Neural crest cell (in vitro differentiated cells): ENCODE results near the gene COQ2. TPM values are rescaled to one million over a fixed set of nuclear protein-coding genes. Genes with fewer than 3 reads are reported as not detected.

Experiments
- DNase-seq: peaks from one replicate; pipeline ENCODE4 v3.0.0; 2021; ENCODE audit warnings: low read depth, mixed read lengths, low spot score
- H3K27ac Mint-ChIP-seq: one replicate; pipeline ENCODE4 v1.8.0; 2021; ENCODE audit warnings: mild to moderate bottlenecking, mixed read lengths; ENCODE audit not compliant: unreplicated experiment
- H3K27me3 Mint-ChIP-seq: 2 replicates; pipeline ENCODE4 v1.8.0; 2021; ENCODE audit warnings: low read depth, mild to moderate bottlenecking, mixed read lengths
- H3K36me3 Mint-ChIP-seq: 2 replicates; pipeline ENCODE4 v1.8.0; 2021; ENCODE audit warnings: low read depth, mild to moderate bottlenecking, mixed read lengths
- H3K4me1 Mint-ChIP-seq: 2 replicates; pipeline ENCODE4 v1.8.0; 2021; ENCODE audit warnings: mixed read lengths
- H3K4me3 Mint-ChIP-seq: one replicate; pipeline ENCODE4 v1.8.0; 2021; ENCODE audit warnings: mild to moderate bottlenecking, mixed read lengths
- H3K9me3 Mint-ChIP-seq: 2 replicates; pipeline ENCODE4 v1.8.0; 2021; ENCODE audit warnings: mixed read lengths
- CTCF ChIP-seq: fragments of 200-600 bp; sonication (generic); conservative IDR thresholded peaks from 2 replicates; pipeline ENCODE4 v1.5.0; 2021; ENCODE audit warnings: antibody characterized with exemption, mild to moderate bottlenecking
- total RNA-seq: library from RNA; stranded (reverse); gene quantifications from 2 replicates; pipeline ENCODE4 v1.2.1, GENCODE V29; 2021

Gene COQ2
- total RNA-seq, 1 donor from 2014 or later, result 21.9 TPM

GRCh38 chr4:83323136-83323535 lies 38.5 kb upstream of the COQ2 start:
- TF ChIP-seq CTCF, result no peak
- no peak overlapping the region for H3K27ac Mint-ChIP-seq
- H3K27me3 Mint-ChIP-seq, result peaks cover 18% of the 10 kb centered on the region
- no peaks in the 10 kb centered on the region for H3K36me3 Mint-ChIP-seq
- no peaks in the 10 kb centered on the region for H3K4me1 Mint-ChIP-seq
- no peaks in the 10 kb centered on the region for H3K9me3 Mint-ChIP-seq
- no peak overlapping the region for H3K4me3 Mint-ChIP-seq
- no peak for DNase-seq

- Mint-ChIP-seq H3K4me1 (no peaks in the 10 kb centered on the region), H3K27ac (no peak overlapping the region), H3K9me3 (no peaks in the 10 kb centered on the region), H3K36me3 (no peaks in the 10 kb centered on the region), H3K4me3 (no peak overlapping the region), H3K27me3 (peaks cover 15% of the 10 kb centered on the region)
- DNase-seq, result no peak
- no peak for TF ChIP-seq CTCF
Observed at GRCh38 chr4:83320548-83320947, 36.0 kb upstream of the COQ2 start.

- Mint-ChIP-seq H3K4me1 (no peaks in the 10 kb centered on the region), H3K4me3 (no peak overlapping the region), H3K36me3 (no peaks in the 10 kb centered on the region), H3K9me3 (no peaks in the 10 kb centered on the region), H3K27me3 (peaks cover 14% of the 10 kb centered on the region), H3K27ac (no peak overlapping the region)
- TF ChIP-seq CTCF, result no peak
- no peak for DNase-seq
Observed at GRCh38 chr4:83318666-83319065, 34.1 kb upstream of the COQ2 start.

- DNase-seq, result no peak
- Mint-ChIP-seq H3K36me3 (no peaks in the 10 kb centered on the region), H3K27ac (no peak overlapping the region), H3K27me3 (peaks cover 4% of the 10 kb centered on the region), H3K4me3 (no peak overlapping the region), H3K4me1 (no peaks in the 10 kb centered on the region), H3K9me3 (no peaks in the 10 kb centered on the region)
- no peak for TF ChIP-seq CTCF
Observed at GRCh38 chr4:83317671-83318070, 33.1 kb upstream of the COQ2 start.

GRCh38 chr4:83316459-83317165 lies 32.0 kb upstream of the COQ2 start:
- H3K4me3 Mint-ChIP-seq, result no peak overlapping the region
- no peaks in the 10 kb centered on the region for H3K9me3 Mint-ChIP-seq
- no peak overlapping the region for H3K27ac Mint-ChIP-seq
- no peaks in the 10 kb centered on the region for H3K27me3 Mint-ChIP-seq
- H3K36me3 Mint-ChIP-seq, result no peaks in the 10 kb centered on the region
- TF ChIP-seq CTCF, result no peak
- no peak for DNase-seq
- H3K4me1 Mint-ChIP-seq, result no peaks in the 10 kb centered on the region
